ENCODE data around the gene CDK5RAP3.

The CDK5RAP3 gene

GRCh38 chr17:48026502-48027321 is 55.8 kb downstream of the CDK5RAP3 start:
- TF ChIP-seq GATA2 (IDR thresholded peaks at IDR 0.05; ENCODE audit: low read depth, low read length) = no peak
- no peak for TF ChIP-seq GATA3 (IDR thresholded peaks at IDR 0.05; ENCODE audit: low read depth, low read length)

DNA sequence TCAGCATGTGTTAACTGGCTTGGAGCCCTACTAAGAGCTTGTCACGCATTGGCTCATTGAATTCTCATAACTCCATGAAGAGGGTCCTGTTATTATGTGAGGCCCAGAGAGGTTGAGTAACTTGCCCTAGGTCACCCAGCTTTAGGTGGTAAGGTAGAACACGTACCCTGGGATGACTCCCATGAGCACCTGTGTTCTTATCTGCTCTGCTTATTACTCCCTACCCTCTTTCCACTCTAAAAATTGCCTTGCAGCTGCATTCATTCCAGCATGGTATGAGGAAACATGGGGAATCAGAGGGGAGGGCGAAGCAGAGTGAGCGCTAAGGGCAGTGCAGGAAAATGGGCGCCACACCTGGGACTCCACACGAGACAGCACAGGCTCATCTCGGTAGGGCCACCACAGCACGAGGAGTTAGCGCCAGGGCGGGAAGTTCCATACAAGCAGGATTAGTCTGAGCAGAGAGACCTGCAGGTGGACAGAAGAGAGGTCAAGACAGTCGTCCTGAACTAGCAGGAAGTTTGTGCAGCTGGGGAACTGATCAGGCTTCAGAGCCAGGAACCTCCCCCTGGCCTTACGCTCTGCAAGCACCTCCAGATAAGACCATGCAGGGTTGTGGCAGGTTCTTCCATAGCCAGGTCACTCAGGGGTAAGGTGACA is 56.5 kb downstream of the CDK5RAP3 start:
- TF ChIP-seq GATA2 (IDR thresholded peaks at IDR 0.05; ENCODE audit: low read depth, low read length) (no peak), GATA3 (IDR thresholded peaks at IDR 0.05; ENCODE audit: low read depth, low read length) (no peak)

- TF ChIP-seq GATA2 (IDR thresholded peaks at IDR 0.05; ENCODE audit: low read depth, low read length) (no peak), GATA3 (IDR thresholded peaks at IDR 0.05; ENCODE audit: low read depth, low read length) (no peak)
These were observed 57.8 kb downstream of the CDK5RAP3 start for GRCh38 chr17:48028736-48029135.

- TF ChIP-seq GATA2 (IDR thresholded peaks at IDR 0.05; ENCODE audit: low read depth, low read length) = no peak
- TF ChIP-seq GATA3 (IDR thresholded peaks at IDR 0.05; ENCODE audit: low read depth, low read length) = no peak
These were observed 59.6 kb downstream of the CDK5RAP3 start for GRCh38 chr17:48030531-48030930.
